AG04449 (cell line): ENCODE data around the gene P2RY2.

Source experiments
- CTCF ChIA-PET: fragments of 350-600 bp; formaldehyde crosslinking; extraction: SDS; loops from one replicate; lab custom pipeline; 2021; ENCODE audit warnings: antibody characterized with exemption; lab: Yijun Ruan, JAX
- POLR2A ChIA-PET: fragments of 400-600, 350-600 bp; formaldehyde crosslinking; extraction: SDS; loops from one replicate; lab custom pipeline; 2020; ENCODE audit warnings: antibody characterized with exemption, inconsistent platforms; lab: Yijun Ruan, JAX
- DNase-seq: peaks from one replicate; pipeline ENCODE4 v3.0.0-alpha.2; 2010; ENCODE audit warnings: low read depth, low spot score
- H3K4me3 ChIP-seq: 2 replicates; pipeline ENCODE4 v1.5.1; 2011; ENCODE audit warnings: low read depth, mild to moderate bottlenecking, control low read depth, low read length
- CTCF ChIP-seq: IDR thresholded peaks from one replicate; pipeline ENCODE4 v1.5.1; 2011; ENCODE audit warnings: mild to moderate bottlenecking, moderate library complexity, low read length, control low read depth, inconsistent platforms; ENCODE audit not compliant: insufficient read depth; ENCODE audit errors: missing control alignments

The P2RY2 gene

GRCh38 chr11:73189723-73190556 lies 28.1 kb upstream of the P2RY2 start:
- POLR2A ChIA-PET, result no interaction called here
- CTCF ChIA-PET, result interaction anchor here (0.9 to 12.1 kb wide), 6 partner anchors 9 to 99 kb away, joined by 3 to 210 read pairs (median 4); no protein-coding TSS in a partner anchor
- TF ChIP-seq CTCF, result no peak
- no peak for DNase-seq
- no peak overlapping the region for H3K4me3 ChIP-seq

- ChIA-PET POLR2A (no interaction called here), CTCF (interaction anchor here (1.3 to 12.1 kb wide), 2 partner anchors 16 to 50 kb away, joined by 3 to 210 read pairs; no protein-coding TSS in a partner anchor)
- no peak overlapping the region for H3K4me3 ChIP-seq
- TF ChIP-seq CTCF, result no peak
- DNase-seq, result no peak
These were observed 27.6 kb upstream of the P2RY2 start for GRCh38 chr11:73190557-73190885.

GRCh38 chr11:73191151-73191550 lies 26.9 kb upstream of the P2RY2 start:
- DNase-seq, result no peak
- H3K4me3 ChIP-seq, result no peak overlapping the region
- ChIA-PET CTCF (interaction anchor here (12.1 kb wide), 1 partner anchor 50 kb away, joined by 210 read pairs; no protein-coding TSS in a partner anchor), POLR2A (no interaction called here)
- no peak for TF ChIP-seq CTCF

- ChIA-PET CTCF (interaction anchor here (0.9 to 12.1 kb wide), 4 partner anchors 14 to 98 kb away, joined by 3 to 210 read pairs (median 6); no protein-coding TSS in a partner anchor), POLR2A (interaction anchor here (0.6 kb wide), 1 partner anchor 29 kb away, joined by 3 read pairs; no protein-coding TSS in a partner anchor)
- no peak overlapping the region for H3K4me3 ChIP-seq
- no peak for TF ChIP-seq CTCF
- no peak for DNase-seq
These were observed 25.8 kb upstream of the P2RY2 start for GRCh38 chr11:73192272-73192671.

GRCh38 chr11:73193251-73194033 lies 24.6 kb upstream of the P2RY2 start:
- ChIA-PET CTCF (interaction anchor here (1.1 to 12.1 kb wide), 5 partner anchors 8 to 97 kb away, joined by 4 to 210 read pairs (median 8); no protein-coding TSS in a partner anchor), POLR2A (no interaction called here)
- TF ChIP-seq CTCF, result no peak

More at GRCh38 chr11:73193251-73194033, 24.6 kb upstream of the P2RY2 start:
- H3K4me3 ChIP-seq, result no peak overlapping the region
- DNase-seq, result no peak
